Glomerular visceral epithelial cell (primary cell): ENCODE results near the gene CRY2.
"Not testable (repeated sequence)": the region's sequence is repeated elsewhere in the genome, so short reads cannot be mapped to it uniquely, and the experiment has no call there.

ENCODE experiments used
- DNase-seq: peaks from one replicate; pipeline ENCODE4 v3.0.0-alpha.2; 2016; ENCODE audit errors: extremely low spot score

The CRY2 gene

GRCh38 chr11:45811571-45812290 lies 35.5 kb upstream of the CRY2 start:
- no peak for DNase-seq

GRCh38 chr11:45812581-45813548 lies 34.4 kb upstream of the CRY2 start:
- no peak for DNase-seq

- peak; percentile 25 for DNase-seq
Measured at GRCh38 chr11:45815747-45816146, 31.5 kb upstream of the CRY2 start.

GRCh38 chr11:45816614-45817013 lies 30.7 kb upstream of the CRY2 start:
- DNase-seq: no peak

- DNase-seq: no peak
Measured at GRCh38 chr11:45817191-45817590, 30.1 kb upstream of the CRY2 start.

GRCh38 chr11:45818961-45819605 lies 28.2 kb upstream of the CRY2 start:
- no peak for DNase-seq

GRCh38 chr11:45820211-45820857 lies 26.9 kb upstream of the CRY2 start:
- no peak for DNase-seq

- not testable (repeated sequence) for DNase-seq
Measured at GRCh38 chr11:45826492-45826891, 20.8 kb upstream of the CRY2 start.

- no peak for DNase-seq
Measured at GRCh38 chr11:45827123-45827522, 20.2 kb upstream of the CRY2 start.

- no peak for DNase-seq
Measured at GRCh38 chr11:45828996-45829395, 18.3 kb upstream of the CRY2 start.

- no peak for DNase-seq
Measured at GRCh38 chr11:45830596-45830995, 16.7 kb upstream of the CRY2 start.

- no peak for DNase-seq
Measured at GRCh38 chr11:45832811-45833441, 14.3 kb upstream of the CRY2 start.

- no peak for DNase-seq
Measured at GRCh38 chr11:45833761-45834160, 13.5 kb upstream of the CRY2 start.

- no peak for DNase-seq
Measured at GRCh38 chr11:45834298-45834756, 12.9 kb upstream of the CRY2 start.

- no peak for DNase-seq
Measured at GRCh38 chr11:45839204-45839603, 8.1 kb upstream of the CRY2 start.

- DNase-seq: not testable (repeated sequence)
Measured at GRCh38 chr11:45840251-45840650, 7.0 kb upstream of the CRY2 start.

- DNase-seq: peak; percentile 84
Measured at GRCh38 chr11:45843158-45843924, 3.9 kb upstream of the CRY2 start.

- DNase-seq: no peak
Measured at GRCh38 chr11:45844822-45845578, 2.3 kb upstream of the CRY2 start.

- no peak for DNase-seq
Measured at GRCh38 chr11:45846174-45846675, 1.1 kb upstream of the CRY2 start.

- DNase-seq: peak; percentile 55
Measured at GRCh38 chr11:45847911-45848316, 639 bp downstream of the CRY2 start.
